SK-N-MC (cell line): ENCODE data around the gene LY9.

Experiments used
- DNase-seq: peaks from one replicate; pipeline ENCODE4 v3.0.0-alpha.2; 2011; ENCODE audit warnings: low read depth, low spot score
- H3K27ac ChIP-seq: fragments of 200-600 bp; sonication (generic); 2 replicates; pipeline ENCODE4 v1.5.1; 2016; ENCODE audit warnings: mixed run types
- H3K36me3 ChIP-seq: fragments of 200-600 bp; sonication (generic); 2 replicates; pipeline ENCODE4 v1.6.1; 2017; ENCODE audit warnings: antibody characterized with exemption, low read length, mixed read lengths; ENCODE audit not compliant: insufficient read depth
- H3K4me3 ChIP-seq: fragments of 200-600 bp; sonication (generic); 2 replicates; pipeline ENCODE4 v1.5.1; 2016
- H3K9ac ChIP-seq: fragments of 200-600 bp; sonication (generic); 2 replicates; pipeline ENCODE4 v1.8.0; 2017; ENCODE audit warnings: mixed run types, mixed read lengths; ENCODE audit not compliant: insufficient read length
- H3K9me3 ChIP-seq: fragments of 200-600 bp; sonication (generic); 2 replicates; pipeline ENCODE4 v1.6.1; 2017; ENCODE audit warnings: low read depth, mild to moderate bottlenecking, antibody characterized with exemption, low read length, moderate library complexity, mixed read lengths
- EZH2 ChIP-seq: fragments of 200-600 bp; sonication (generic); IDR thresholded peaks from one replicate; pipeline ENCODE4 v1.6.1; 2017; ENCODE audit warnings: antibody characterized with exemption
- FOXP2 ChIP-seq: optimal IDR thresholded peaks from 2 replicates; pipeline ENCODE3; 2011; ENCODE audit warnings: mild to moderate bottlenecking, moderate library complexity; ENCODE audit not compliant: insufficient read depth; ENCODE audit errors: extremely low read length, control extremely low read depth
- POLR2AphosphoS5 ChIP-seq: IDR thresholded peaks from 2 replicates; pipeline ENCODE4 v1.6.1; 2012; ENCODE audit warnings: mild to moderate bottlenecking, low read depth, low read length, borderline replicate concordance

LY9 gene

DNA sequence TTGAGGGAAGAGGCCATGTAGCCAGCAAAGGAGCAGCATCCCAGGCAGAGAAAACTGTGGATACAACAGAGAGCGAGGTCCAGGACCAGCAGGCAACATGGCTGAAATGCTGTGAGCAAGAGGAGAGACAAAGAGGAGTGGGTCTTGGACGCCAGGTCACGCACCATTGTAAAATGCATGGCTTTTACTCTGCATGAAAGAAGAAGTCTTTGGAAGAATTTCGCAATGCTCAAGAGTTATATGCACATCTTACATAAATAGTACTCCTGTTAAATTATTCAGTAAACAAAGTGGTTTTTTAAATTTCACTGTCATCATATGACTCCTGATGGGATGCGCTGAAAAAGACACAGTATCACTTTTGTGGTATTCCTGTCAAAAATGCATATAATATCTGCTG is 63.2 kb downstream of the LY9 start:
- no peaks in the 10 kb centered on the region for H3K36me3 ChIP-seq
- no peaks in the 10 kb centered on the region for H3K9me3 ChIP-seq
- H3K9ac ChIP-seq, result no peak overlapping the region
- TF ChIP-seq EZH2, result no peak
- TF ChIP-seq POLR2AphosphoS5, result no peak
- no peak for TF ChIP-seq FOXP2
- no peak overlapping the region for H3K4me3 ChIP-seq
- H3K27ac ChIP-seq, result no peak overlapping the region
- DNase-seq, result no peak

DNA sequence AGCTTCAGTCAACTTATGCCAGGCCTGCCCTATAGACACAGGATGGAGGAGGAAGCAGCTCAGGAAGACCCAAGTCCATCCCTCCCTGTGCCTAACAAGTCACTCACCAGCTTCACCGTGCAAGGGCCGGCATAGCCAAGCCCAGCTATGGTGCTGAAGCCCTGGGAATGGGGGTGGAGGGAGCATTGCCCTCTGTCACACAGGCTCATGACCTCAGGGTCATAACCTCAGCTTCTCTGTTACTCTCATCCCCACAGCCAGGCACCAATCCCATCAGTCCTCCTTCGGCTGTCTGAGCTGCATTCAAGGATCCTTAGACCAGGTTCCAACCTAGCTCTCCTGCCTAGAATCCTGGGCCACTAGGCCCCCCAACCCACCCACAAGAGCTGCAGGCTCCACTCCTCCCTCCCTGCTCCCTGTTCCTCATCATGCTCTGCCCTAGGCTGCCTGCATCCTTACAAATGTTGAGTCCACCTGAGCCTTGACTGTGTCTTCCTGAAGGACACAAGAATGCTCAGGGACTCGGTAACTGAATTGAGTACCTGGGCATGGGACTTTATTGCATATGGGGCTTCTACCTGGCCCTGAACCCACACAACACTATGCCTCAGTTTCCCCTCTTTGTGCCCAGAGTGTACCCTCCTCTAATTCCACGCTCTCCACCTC is 65.0 kb downstream of the LY9 start:
- no peak for DNase-seq
- no peaks in the 10 kb centered on the region for H3K36me3 ChIP-seq
- H3K9ac ChIP-seq, result no peak overlapping the region
- H3K27ac ChIP-seq, result no peak overlapping the region
- H3K9me3 ChIP-seq, result no peaks in the 10 kb centered on the region
- no peak overlapping the region for H3K4me3 ChIP-seq
- no peak for TF ChIP-seq FOXP2
- TF ChIP-seq EZH2, result no peak

DNA sequence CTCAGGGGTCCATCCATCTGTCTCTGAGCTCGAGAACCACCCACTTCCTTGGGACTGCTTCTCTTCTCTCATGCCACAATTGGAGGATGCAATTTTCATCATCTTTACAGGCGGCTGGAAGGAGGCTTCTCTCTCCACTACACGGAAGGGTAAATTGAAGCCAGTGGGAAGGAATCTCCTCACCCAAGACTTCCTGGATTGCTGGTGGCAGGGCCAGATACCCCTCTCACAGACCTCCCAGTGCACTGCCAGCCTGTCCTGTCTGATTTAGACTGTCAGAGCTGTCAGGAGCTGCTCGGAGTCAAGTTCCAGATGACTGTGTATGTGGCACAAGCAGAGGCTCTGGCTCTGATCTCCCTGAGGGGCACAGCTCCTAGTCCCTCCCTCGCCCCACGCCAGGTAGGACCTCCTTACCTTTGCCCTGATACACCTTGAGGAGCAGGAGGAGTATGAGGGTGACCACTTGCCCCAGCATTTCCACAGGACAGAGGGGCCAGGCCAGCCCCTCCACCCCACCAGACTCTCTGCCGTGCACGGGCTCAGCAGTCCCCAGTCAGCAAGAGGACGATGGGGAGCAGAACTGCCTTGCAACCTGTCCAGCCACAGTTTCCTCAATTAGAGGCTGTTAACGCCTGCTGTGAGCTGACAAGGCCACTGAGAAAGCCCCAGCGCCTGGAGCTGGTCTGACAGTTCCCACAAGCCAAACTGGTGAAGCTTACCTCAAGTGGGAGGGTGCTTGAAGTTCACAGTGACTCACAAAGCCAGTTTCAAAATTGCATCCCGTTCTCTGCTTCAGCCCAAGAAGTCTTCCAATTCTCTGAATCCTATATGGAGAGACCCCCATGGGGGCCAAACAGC is 66.5 kb downstream of the LY9 start, which contains the start of gene CD244:
CD244 (minus strand) TSS at position 685 of the 858 bp plus-strand sequence; CDS start at position 475, 210 bp downstream.
- TF ChIP-seq POLR2AphosphoS5, result no peak
- TF ChIP-seq FOXP2, result no peak
- no peak for TF ChIP-seq EZH2
- no peak for DNase-seq
- Histone ChIP-seq H3K9me3 (no peaks in the 10 kb centered on the region), H3K27ac (no peak within 1 kb of the TSS), H3K9ac (no peak within 1 kb of the TSS), H3K36me3 (no peaks in the 10 kb centered on the region), H3K4me3 (no peak within 1 kb of the TSS)

DNA sequence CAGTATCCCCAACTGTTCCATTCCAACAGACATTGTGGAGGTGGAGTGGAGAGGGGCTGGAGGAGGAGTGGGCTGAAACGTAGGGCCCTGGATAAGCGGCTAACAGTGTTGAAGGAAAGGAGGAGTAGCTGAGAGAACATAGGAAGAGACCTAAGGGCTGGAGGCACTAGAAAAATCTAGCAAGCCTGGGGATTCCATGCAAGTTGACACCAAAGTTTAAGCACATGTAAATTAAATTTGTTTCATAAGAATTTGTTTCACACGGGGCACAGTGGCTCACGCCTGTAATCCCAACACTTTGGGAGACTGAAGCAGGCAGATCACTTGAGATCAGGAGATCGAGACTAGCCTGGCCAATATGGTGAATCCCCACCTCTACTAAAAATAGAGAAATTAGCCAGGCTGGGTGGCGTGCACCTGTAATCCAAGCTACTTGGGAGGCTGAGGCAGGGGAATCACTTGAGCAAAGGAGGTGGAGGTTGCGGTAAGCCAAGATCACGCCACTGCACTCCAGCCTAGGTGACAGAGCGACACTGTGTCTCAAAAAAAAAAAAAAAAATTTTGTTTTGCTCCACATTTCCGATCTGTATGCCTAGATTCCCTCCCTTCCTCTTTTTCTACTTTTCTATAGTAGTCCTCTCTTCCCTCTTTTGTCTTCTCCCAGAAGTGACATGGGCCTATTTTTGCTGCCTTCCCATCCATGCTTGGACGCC is 67.2 kb downstream of the LY9 start:
- Histone ChIP-seq H3K4me3 (no peak overlapping the region), H3K36me3 (no peaks in the 10 kb centered on the region), H3K9ac (no peak overlapping the region), H3K27ac (no peak overlapping the region), H3K9me3 (no peaks in the 10 kb centered on the region)
- no peak for DNase-seq
- TF ChIP-seq FOXP2, result no peak
- no peak for TF ChIP-seq EZH2
- TF ChIP-seq POLR2AphosphoS5, result no peak

DNA sequence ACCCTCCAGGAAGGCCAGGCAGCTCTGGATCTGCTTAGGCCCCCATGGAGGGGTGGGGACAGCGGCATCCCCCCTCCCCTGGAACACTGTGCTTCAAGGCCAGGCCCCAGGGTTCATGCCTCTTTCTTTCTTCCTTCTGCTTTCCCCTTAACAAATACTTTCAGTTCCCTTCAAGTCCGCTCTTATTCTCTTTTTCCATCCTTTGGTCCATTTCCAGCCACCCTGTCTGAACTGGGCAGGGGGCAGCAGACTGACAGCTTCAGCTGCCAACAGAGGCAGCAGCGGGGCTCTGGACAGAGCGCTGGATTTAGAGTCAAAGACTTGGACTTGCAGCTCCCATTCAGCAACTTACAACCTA is 67.8 kb downstream of the LY9 start:
- Histone ChIP-seq H3K27ac (no peak overlapping the region), H3K9ac (no peak overlapping the region), H3K9me3 (no peaks in the 10 kb centered on the region), H3K4me3 (no peak overlapping the region), H3K36me3 (no peaks in the 10 kb centered on the region)
- DNase-seq, result no peak
- TF ChIP-seq FOXP2, result no peak

DNA sequence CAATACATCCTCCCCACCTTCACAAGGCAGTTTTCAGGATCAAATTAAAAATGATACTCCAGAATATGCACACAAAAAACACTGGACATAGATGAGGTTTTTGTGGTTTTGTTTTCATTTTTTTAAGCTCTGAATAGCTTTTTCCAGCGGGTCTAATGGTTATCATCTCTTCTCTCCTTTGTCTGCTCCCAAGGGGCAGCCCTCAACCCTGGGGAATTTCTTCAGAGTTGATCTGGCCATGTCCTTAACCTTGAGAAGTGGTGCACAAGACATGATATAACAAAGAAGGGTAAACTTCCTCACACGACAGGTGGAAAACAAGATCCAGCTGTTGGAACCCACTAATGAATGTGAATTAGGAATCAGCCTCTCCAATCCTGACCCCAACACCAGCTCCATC is 68.2 kb downstream of the LY9 start:
- Histone ChIP-seq H3K36me3 (no peaks in the 10 kb centered on the region), H3K9ac (no peak overlapping the region), H3K27ac (no peak overlapping the region), H3K9me3 (no peaks in the 10 kb centered on the region), H3K4me3 (no peak overlapping the region)
- TF ChIP-seq POLR2AphosphoS5, result no peak
- no peak for TF ChIP-seq EZH2
- no peak for TF ChIP-seq FOXP2
- no peak for DNase-seq

DNA sequence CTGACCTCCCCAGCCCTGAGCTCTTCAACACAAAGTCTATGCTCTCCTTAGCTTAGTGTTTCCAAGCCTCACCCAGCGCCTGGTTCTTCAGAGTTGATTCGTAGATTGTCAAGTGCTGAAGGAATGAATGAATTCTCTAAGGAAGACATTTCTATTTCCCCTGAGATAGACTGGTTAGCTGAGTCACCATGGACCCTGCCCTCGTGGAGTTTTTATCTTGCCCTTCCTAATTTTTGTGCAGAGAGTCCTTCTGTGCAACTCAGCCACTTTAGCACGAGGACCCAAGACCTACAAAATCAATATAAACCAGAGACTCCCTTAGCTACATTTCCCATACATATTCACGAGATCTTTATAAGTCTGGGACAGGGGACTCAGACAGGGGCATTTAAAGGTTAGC is 69.4 kb downstream of the LY9 start:
- H3K27ac ChIP-seq, result no peak overlapping the region
- TF ChIP-seq POLR2AphosphoS5, result no peak
- no peak for TF ChIP-seq FOXP2
- TF ChIP-seq EZH2, result no peak

DNA sequence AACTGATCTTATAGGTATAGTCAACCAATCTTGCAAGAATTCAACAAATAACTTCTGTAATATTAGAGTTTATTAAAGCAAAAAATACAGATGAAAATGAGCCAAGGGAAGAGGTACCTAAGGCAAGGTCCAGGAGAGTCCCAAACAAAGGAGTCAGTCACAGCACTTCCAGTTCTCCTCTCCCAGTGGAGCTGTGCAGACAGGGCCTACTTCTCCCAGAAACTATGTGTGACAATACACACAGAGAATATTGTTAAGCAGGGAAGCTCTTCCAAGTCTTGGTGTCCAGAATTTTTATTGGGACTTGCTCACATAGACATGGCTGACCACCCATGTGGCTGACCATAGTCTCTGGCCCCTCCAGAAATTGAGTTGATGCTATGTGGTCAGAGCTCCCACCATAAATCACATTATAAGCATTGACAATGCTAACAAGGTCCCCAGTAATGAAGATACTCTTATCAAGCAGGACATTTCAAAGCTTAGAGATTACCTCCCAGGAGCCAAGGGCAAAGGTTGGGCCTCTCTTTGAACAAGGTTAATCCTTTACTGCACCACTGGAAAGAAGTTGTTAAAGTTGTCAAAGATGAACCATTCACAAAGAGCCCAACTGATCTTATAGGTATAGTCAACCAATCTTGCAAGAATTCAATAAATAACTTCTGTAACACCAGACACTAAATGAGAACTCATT is 70.2 kb downstream of the LY9 start:
- no peak for DNase-seq
- TF ChIP-seq FOXP2 (no peak), EZH2 (no peak), POLR2AphosphoS5 (no peak)
- no peaks in the 10 kb centered on the region for H3K36me3 ChIP-seq
- H3K9ac ChIP-seq, result no peak overlapping the region
- H3K4me3 ChIP-seq, result no peak overlapping the region
- no peaks in the 10 kb centered on the region for H3K9me3 ChIP-seq
- no peak overlapping the region for H3K27ac ChIP-seq

More for the DNA sequence above, 69.4 kb downstream of the LY9 start:
- DNase-seq, result no peak
- no peak overlapping the region for H3K9ac ChIP-seq
- H3K9me3 ChIP-seq, result no peaks in the 10 kb centered on the region
- no peak overlapping the region for H3K4me3 ChIP-seq
- H3K36me3 ChIP-seq, result no peaks in the 10 kb centered on the region
